HG03103 (cell line): Measurements from ENCODE around the gene BRWD1.
"Not testable (repeated sequence)": the region's sequence is repeated elsewhere in the genome, so short reads cannot be mapped to it uniquely, and the experiment has no call there.

Experiments
- ATAC-seq: cut with Tn5 transposase; IDR thresholded peaks from one replicate; pipeline ENCODE4 v1.9.1; 2021; ENCODE audit warnings: low read depth; ENCODE audit not compliant: unreplicated experiment

BRWD1 gene

GRCh38 chr21:39296891-39297290 is 16.5 kb downstream of the BRWD1 start:
- ATAC-seq = no peak

- no peak for ATAC-seq
Measured at GRCh38 chr21:39288987-39289386, 24.4 kb downstream of the BRWD1 start.

GRCh38 chr21:39282911-39283310 is 30.5 kb downstream of the BRWD1 start:
- ATAC-seq = no peak

- ATAC-seq = no peak
Measured at GRCh38 chr21:39281853-39282252, 31.6 kb downstream of the BRWD1 start.

- no peak for ATAC-seq
Measured at GRCh38 chr21:39281207-39281606, 32.2 kb downstream of the BRWD1 start.

- no peak for ATAC-seq
Measured at GRCh38 chr21:39269620-39270019, 43.8 kb downstream of the BRWD1 start.

GRCh38 chr21:39265603-39266002 is 47.8 kb downstream of the BRWD1 start:
- ATAC-seq = peak; percentile 76

GRCh38 chr21:39263372-39263771 is 50.1 kb downstream of the BRWD1 start:
- ATAC-seq = no peak

GRCh38 chr21:39258207-39258606 is 55.2 kb downstream of the BRWD1 start:
- ATAC-seq = no peak

GRCh38 chr21:39251326-39251725 is 62.1 kb downstream of the BRWD1 start:
- ATAC-seq = no peak

GRCh38 chr21:39238275-39238674 is 75.2 kb downstream of the BRWD1 start:
- no peak for ATAC-seq

GRCh38 chr21:39232861-39233291 is 80.6 kb downstream of the BRWD1 start:
- ATAC-seq = no peak

- ATAC-seq = no peak
Measured at GRCh38 chr21:39224930-39225329, 88.5 kb downstream of the BRWD1 start.

- ATAC-seq = no peak
Measured at GRCh38 chr21:39221997-39222486, 91.4 kb downstream of the BRWD1 start.

GRCh38 chr21:39221282-39221996 is 92.0 kb downstream of the BRWD1 start:
- ATAC-seq = no peak

- not testable (repeated sequence) for ATAC-seq
Measured at GRCh38 chr21:39220875-39221274, 92.6 kb downstream of the BRWD1 start.

- ATAC-seq = no peak
Measured at GRCh38 chr21:39220150-39220549, 93.3 kb downstream of the BRWD1 start.

- no peak for ATAC-seq
Measured at GRCh38 chr21:39218082-39218409, 95.4 kb downstream of the BRWD1 start.

GRCh38 chr21:39217356-39218081 is 95.9 kb downstream of the BRWD1 start:
- ATAC-seq = no peak

GRCh38 chr21:39216290-39216689 is 97.1 kb downstream of the BRWD1 start:
- ATAC-seq = no peak

GRCh38 chr21:39215078-39215477 is 98.4 kb downstream of the BRWD1 start:
- ATAC-seq = no peak

GRCh38 chr21:39209334-39209688 is 104.1 kb downstream of the BRWD1 start:
- ATAC-seq = no peak
